Measurements from ENCODE around the gene ANKHD1. TPM values are rescaled to one million over a fixed set of nuclear protein-coding genes. Genes with fewer than 3 reads are reported as not detected.

The ANKHD1 gene
- total and polyA plus RNA-seq, 4 donors, result 33.2 to 116 (median 60.1) TPM

GRCh38 chr5:140547508-140548299, 146.1 kb downstream of the ANKHD1 start, which contains the start of gene EIF4EBP3 (continued):
- no peak for TF ChIP-seq ZBTB33 (IDR thresholded peaks at IDR 0.05)
- TF ChIP-seq, protein P1, sequence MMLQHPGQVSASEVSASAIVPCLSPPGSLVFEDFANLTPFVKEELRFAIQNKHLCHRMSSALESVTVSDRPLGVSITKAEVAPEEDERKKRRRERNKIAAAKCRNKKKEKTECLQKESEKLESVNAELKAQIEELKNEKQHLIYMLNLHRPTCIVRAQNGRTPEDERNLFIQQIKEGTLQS (IDR thresholded peaks at IDR 0.05), result no peak
- TF ChIP-seq YY1 (IDR thresholded peaks at IDR 0.05), result peak; percentile 5
- peak in 1 of 2 donors; percentile 79 for TF ChIP-seq RXRA (IDR thresholded peaks at IDR 0.05)
- peak; percentile 57 for TF ChIP-seq FOXA1 (IDR thresholded peaks at IDR 0.05)
- peak; percentile 60 to 69 for TF ChIP-seq RAD21 (IDR thresholded peaks at IDR 0.05)
- peak; percentile 82 for TF ChIP-seq NR2F2 (IDR thresholded peaks at IDR 0.05)

DNA sequence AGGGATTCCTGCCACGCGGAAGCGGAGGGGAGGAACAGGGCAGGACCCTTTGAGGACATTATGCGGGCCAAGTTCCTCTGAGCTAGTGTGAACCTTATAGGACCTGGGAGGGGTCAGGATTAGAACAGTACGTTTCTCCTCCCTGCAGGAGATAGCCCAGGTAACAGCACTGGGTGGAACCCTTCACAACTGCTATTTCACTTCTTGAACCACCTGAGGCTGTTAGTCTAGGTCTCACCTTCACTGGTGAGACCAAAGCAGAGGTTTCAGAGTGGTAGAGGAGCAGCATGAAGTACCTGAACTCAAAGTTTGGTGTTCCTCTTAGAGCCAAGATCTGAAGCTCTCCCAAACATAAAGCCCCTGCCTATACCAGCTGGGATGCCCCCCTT, 146.7 kb downstream of the ANKHD1 start:
- H3K27ac ChIP-seq (ENCODE audit: low read depth in 1 of 2, low read length in 2 of 2), result peak overlapping the region; percentile 91 to 99
- H3K4me1 ChIP-seq (ENCODE audit: control insufficient read depth in 4 of 4, insufficient read depth in 4 of 4, low read length in 3 of 4), result peaks cover 8 to 40% (median 33%) of the 10 kb centered on the region in 4 donors
- no peak for DNase-seq (ENCODE audit: low spot score)
- TF ChIP-seq, protein P2, sequence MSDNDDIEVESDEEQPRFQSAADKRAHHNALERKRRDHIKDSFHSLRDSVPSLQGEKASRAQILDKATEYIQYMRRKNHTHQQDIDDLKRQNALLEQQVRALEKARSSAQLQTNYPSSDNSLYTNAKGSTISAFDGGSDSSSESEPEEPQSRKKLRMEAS (IDR thresholded peaks at IDR 0.05), result peak; percentile 55
- TF ChIP-seq RAD21 (IDR thresholded peaks at IDR 0.05), result peak in 1 of 2 donors; percentile 25
- TF ChIP-seq NR2F2 (IDR thresholded peaks at IDR 0.05), result peak; percentile 9
- no peak for TF ChIP-seq CTCF (IDR thresholded peaks at IDR 0.05; ENCODE audit: low read depth, low read length, missing input control)
- TF ChIP-seq ZBTB33 (IDR thresholded peaks at IDR 0.05), result no peak
- no peak for TF ChIP-seq YY1 (IDR thresholded peaks at IDR 0.05)
- no peak for TF ChIP-seq HNF4G (IDR thresholded peaks at IDR 0.05)
- peak; percentile 80 for TF ChIP-seq RXRA (IDR thresholded peaks at IDR 0.05)
- peak in 1 of 2 donors; percentile 6 for TF ChIP-seq EGR1 (IDR thresholded peaks at IDR 0.05; ENCODE audit: low read depth in 2 of 2)
- TF ChIP-seq HNF4A (conservative IDR thresholded peaks at IDR 0.05), result peak in 1 of 2 donors; percentile 45
- TF ChIP-seq, protein P1 (IDR thresholded peaks at IDR 0.05), result no peak
- TF ChIP-seq SP1 (IDR thresholded peaks at IDR 0.05), result peak; percentile 59
- TF ChIP-seq REST (IDR thresholded peaks at IDR 0.05), result no peak
- WGBS, result 6% methylated on average over 5 of the region's 5 CpGs
- peaks cover 0 to 26% (median 19%) of the 10 kb centered on the region in 4 donors for H3K36me3 ChIP-seq (ENCODE audit: control insufficient read depth in 4 of 4, insufficient read depth in 3 of 4, low read depth in 1 of 4, low read length in 3 of 4)
- H3K9ac ChIP-seq (ENCODE audit: low read depth in 1 of 2, low read length in 2 of 2), result peak overlapping the region; percentile 60 to 75
- peak overlapping the region; percentile 9 to 50 (median 30) for H3K4me3 ChIP-seq (ENCODE audit: low read depth in 1 of 3, low read length in 3 of 3)
- no peaks in the 10 kb centered on the region for H3K9me3 ChIP-seq (ENCODE audit: control insufficient read depth in 4 of 4, low read length in 3 of 4)
- H3K27me3 ChIP-seq (ENCODE audit: control insufficient read depth in 4 of 4, insufficient read depth in 4 of 4, low read length in 3 of 4), result no peaks in the 10 kb centered on the region
